H1 (cell line): ENCODE data around the gene SHROOM4. TPM values are rescaled to one million over a fixed set of nuclear protein-coding genes. Genes with fewer than 3 reads are reported as not detected.

Experiments used
- CTCF ChIA-PET: fragments of 300-600 bp; sonication (Branson Sonifier 250); formaldehyde crosslinking; loops from one replicate; lab custom pipeline; 2021; ENCODE audit not compliant: partially characterized antibody; lab: Charles Lee
- POLR2A ChIA-PET: fragments of 300-600 bp; sonication (Branson Sonifier 250); formaldehyde crosslinking; loops from one replicate; lab custom pipeline; 2021; ENCODE audit warnings: inconsistent platforms; ENCODE audit not compliant: partially characterized antibody; lab: Charles Lee
- DNase-seq, 2 experiments: peaks; one replicate each; pipeline versions ENCODE4 v3.0.0 to v3.0.0-alpha.2; 2010 to 2022; ENCODE audit warnings: low spot score in 2 of 2, low read depth in 1 of 2, mixed read lengths in 1 of 2
- FAIRE-seq: peaks from 2 replicates; lab custom pipeline; 2011; peaks lifted over from hg19 to GRCh38; lab: Jason Lieb, UNC
- H2AFZ ChIP-seq: 2 replicates; pipeline ENCODE4 v1.8.1; 2012; ENCODE audit warnings: low read length, inconsistent platforms
- H2AK5ac ChIP-seq: 2 replicates; pipeline ENCODE4 v1.6.1; 2013; ENCODE audit warnings: low read depth, low read length
- H2BK120ac ChIP-seq: replicated peaks from 2 replicates; pipeline ENCODE3; 2013; ENCODE audit warnings: low read depth, low read length, inconsistent platforms
- H2BK12ac ChIP-seq: 2 replicates; pipeline ENCODE4 v1.6.1; 2013; ENCODE audit warnings: low read depth, low read length
- H2BK15ac ChIP-seq: 2 replicates; pipeline ENCODE4 v1.6.1; 2013; ENCODE audit warnings: low read length
- H2BK20ac ChIP-seq: 2 replicates; pipeline ENCODE4 v1.6.1; 2013; ENCODE audit warnings: low read length
- H2BK5ac ChIP-seq: 2 replicates; pipeline ENCODE4 v1.6.1; 2013; ENCODE audit warnings: low read depth, low read length
- H3K14ac ChIP-seq: 2 replicates; pipeline ENCODE4 v1.6.1; 2013; ENCODE audit warnings: inconsistent platforms; ENCODE audit not compliant: insufficient read length
- H3K18ac ChIP-seq: 2 replicates; pipeline ENCODE4 v1.6.1; 2013; ENCODE audit warnings: low read length; ENCODE audit errors: extremely low read depth
- H3K23ac ChIP-seq: 2 replicates; pipeline ENCODE4 v1.6.1; 2013; ENCODE audit warnings: inconsistent platforms; ENCODE audit not compliant: insufficient read length
- H3K23me2 ChIP-seq: 2 replicates; pipeline ENCODE4 v1.6.1; 2013; ENCODE audit warnings: low read depth, low read length
- H3K27ac ChIP-seq: 2 replicates; pipeline ENCODE4 v1.6.1; 2011; ENCODE audit warnings: low read depth, low read length, inconsistent platforms
- H3K27me3 ChIP-seq, 4 experiments: replicated peaks in 1 of 4; 1 replicate in 1 of 4; 2 replicates in 3 of 4; pipeline versions ENCODE4 v1.6.1 to v1.8.1; 2011 to 2013; ENCODE audit warnings: low read length in 3 of 4, mild to moderate bottlenecking in 3 of 4, inconsistent platforms in 2 of 4, mixed read lengths in 2 of 4, moderate library complexity in 1 of 4; ENCODE audit not compliant: control insufficient read depth in 3 of 4, insufficient read depth in 3 of 4; ENCODE audit errors: extremely low read depth in 1 of 4
- H3K36me3 ChIP-seq, 4 experiments: 2 replicates each; pipeline versions ENCODE4 v1.6.1 to v1.8.1; 2011 to 2013; ENCODE audit warnings: mild to moderate bottlenecking in 4 of 4, low read length in 3 of 4, moderate library complexity in 2 of 4, control low read depth in 1 of 4, inconsistent platforms in 1 of 4; ENCODE audit not compliant: insufficient read depth in 4 of 4, control insufficient read depth in 2 of 4
- H3K4ac ChIP-seq: replicated peaks from 2 replicates; pipeline ENCODE3; 2013; ENCODE audit warnings: low read length, low read depth, mixed read lengths, inconsistent platforms; ENCODE audit not compliant: insufficient read length
- H3K4me1 ChIP-seq, 4 experiments: replicated peaks in 1 of 4; 1 replicate in 1 of 4; 2 replicates in 3 of 4; pipeline versions ENCODE4 v1.6.1 to v1.8.1; 2011 to 2013; ENCODE audit warnings: low read length in 3 of 4, inconsistent platforms in 2 of 4, mixed read lengths in 1 of 4; ENCODE audit not compliant: insufficient read depth in 4 of 4, control insufficient read depth in 3 of 4
- H3K4me2 ChIP-seq, 2 experiments: 2 replicates each; pipeline versions ENCODE4 v1.6.1 to v1.8.1; 2011 to 2013; ENCODE audit warnings: low read depth in 2 of 2, low read length in 2 of 2, control low read depth in 1 of 2, inconsistent platforms in 1 of 2, mild to moderate bottlenecking in 1 of 2; ENCODE audit not compliant: insufficient read depth in 1 of 2
- H3K4me3 ChIP-seq, 4 experiments: fragments of 200-600, 300-600 bp in 1 of 4; sonication (generic), shearing (Covaris generic), sonication (Bioruptor Twin) in 1 of 4; 2 replicates each; pipeline versions ENCODE4 v1.5.1 to v1.8.1; 2011 to 2016; ENCODE audit warnings: low read length in 4 of 4, low read depth in 3 of 4, control low read depth in 2 of 4, inconsistent platforms in 2 of 4, mild to moderate bottlenecking in 2 of 4, mixed read lengths in 1 of 4, moderate library complexity in 1 of 4; ENCODE audit not compliant: insufficient read depth in 2 of 4; ENCODE audit errors: extremely low read depth in 1 of 4
- H3K56ac ChIP-seq: replicated peaks from 2 replicates; pipeline ENCODE3; 2013; ENCODE audit warnings: low read depth, mild to moderate bottlenecking, mixed read lengths, low read length, inconsistent platforms; ENCODE audit not compliant: insufficient read length
- H3K79me1 ChIP-seq: 2 replicates; pipeline ENCODE4 v1.6.1; 2013; ENCODE audit warnings: low read depth, low read length, control low read depth
- H3K79me2 ChIP-seq, 2 experiments: 2 replicates each; pipeline versions ENCODE4 v1.6.1 to v1.8.1; 2012 to 2013; ENCODE audit warnings: low read length in 2 of 2, mild to moderate bottlenecking in 2 of 2, inconsistent platforms in 1 of 2; ENCODE audit not compliant: insufficient read depth in 2 of 2, control insufficient read depth in 1 of 2
- H3K9ac ChIP-seq, 4 experiments: replicated peaks in 1 of 4; 1 replicate in 1 of 4; 2 replicates in 3 of 4; pipeline versions ENCODE4 v1.6.1 to v1.8.1; 2011 to 2013; ENCODE audit warnings: low read depth in 3 of 4, low read length in 3 of 4, control low read depth in 2 of 4, mild to moderate bottlenecking in 2 of 4, moderate library complexity in 2 of 4, inconsistent platforms in 1 of 4; ENCODE audit errors: extremely low read depth in 1 of 4
- H3K9me3 ChIP-seq, 2 experiments: 2 replicates each; pipeline versions ENCODE4 v1.6.1 to v1.8.1; 2012 to 2013; ENCODE audit warnings: mild to moderate bottlenecking in 2 of 2, moderate library complexity in 2 of 2, control low read depth in 1 of 2, inconsistent platforms in 1 of 2, low read depth in 1 of 2, low read length in 1 of 2, mixed read lengths in 1 of 2; ENCODE audit not compliant: insufficient read depth in 2 of 2
- H4K20me1 ChIP-seq, 2 experiments: replicated peaks in 1 of 2; 2 replicates each; pipeline versions ENCODE3 to v1.8.1; 2011 to 2013; ENCODE audit warnings: inconsistent platforms in 2 of 2, low read length in 2 of 2, mild to moderate bottlenecking in 1 of 2; ENCODE audit not compliant: insufficient read depth in 2 of 2, control insufficient read depth in 1 of 2
- H4K5ac ChIP-seq: 2 replicates; pipeline ENCODE4 v1.6.1; 2013; ENCODE audit warnings: low read length, low read depth, mixed read lengths, inconsistent platforms; ENCODE audit not compliant: insufficient read length
- H4K8ac ChIP-seq: 2 replicates; pipeline ENCODE4 v1.8.0; 2013; ENCODE audit warnings: mild to moderate bottlenecking, moderate library complexity, low read length, inconsistent platforms; ENCODE audit not compliant: insufficient read depth; ENCODE audit errors: extremely low read depth
- H4K91ac ChIP-seq: replicated peaks from 2 replicates; pipeline ENCODE3; 2013; ENCODE audit warnings: low read length, mixed read lengths, inconsistent platforms; ENCODE audit not compliant: insufficient read length
- ATF2 ChIP-seq: IDR thresholded peaks from 2 replicates; pipeline ENCODE4 v1.6.1; 2012; ENCODE audit warnings: low read length, inconsistent platforms
- BACH1 ChIP-seq: IDR thresholded peaks from 2 replicates; pipeline ENCODE4 v1.6.1; 2012; ENCODE audit warnings: low read length, improper control_type of control experiment
- CEBPB ChIP-seq: IDR thresholded peaks from 2 replicates; pipeline ENCODE4 v1.6.1; 2012; ENCODE audit warnings: low read depth, low read length
- CREB1 ChIP-seq: IDR thresholded peaks from 2 replicates; pipeline ENCODE4 v1.6.1; 2012; ENCODE audit warnings: inconsistent platforms
- CTBP2 ChIP-seq: IDR thresholded peaks from 2 replicates; pipeline ENCODE4 v1.7.0; 2011; ENCODE audit warnings: borderline replicate concordance, mild to moderate bottlenecking, moderate library complexity, mixed read lengths, low read length; ENCODE audit not compliant: insufficient read depth, insufficient read length
- EGR1 ChIP-seq: IDR thresholded peaks from 2 replicates; pipeline ENCODE4 v1.6.1; 2011; ENCODE audit warnings: low read depth, low read length, borderline replicate concordance
- EP300 ChIP-seq, 2 experiments: IDR thresholded peaks; 1 replicate in 1 of 2; 2 replicates in 1 of 2; pipeline ENCODE4 v1.6.1; 2011 to 2012; ENCODE audit warnings: low read depth in 2 of 2, low read length in 2 of 2, mild to moderate bottlenecking in 2 of 2, borderline replicate concordance in 1 of 2, inconsistent platforms in 1 of 2, moderate library complexity in 1 of 2
- NANOG ChIP-seq: IDR thresholded peaks from 2 replicates; pipeline ENCODE4 v1.6.1; 2011; ENCODE audit warnings: low read length, low read depth, mild to moderate bottlenecking, inconsistent platforms; ENCODE audit not compliant: insufficient read depth, poor library complexity, severe bottlenecking
- PHF8 ChIP-seq: fragments of 200-600 bp; sonication (generic); conservative IDR thresholded peaks from 2 replicates; pipeline ENCODE4 v1.7.1; 2012; ENCODE audit warnings: low read depth, mild to moderate bottlenecking, inconsistent platforms, low read length, moderate library complexity
- POLR2AphosphoS5 ChIP-seq: IDR thresholded peaks from 2 replicates; pipeline ENCODE4 v1.6.1; 2011; ENCODE audit warnings: low read depth, low read length
- SIRT6 ChIP-seq: IDR thresholded peaks from one replicate; pipeline ENCODE4 v1.7.1; 2012; ENCODE audit warnings: low read length, inconsistent platforms
- WGBS, 2 experiments: shearing (Covaris generic) in 1 of 2; methylation state at CpG; one replicate each; pipeline versions ENCODE4 v1.1.6 to v1.1.7; 2013 to 2015; ENCODE audit warnings: low lambda C conversion rate in 2 of 2, mixed read lengths in 2 of 2, inconsistent platforms in 1 of 2, low coverage in 1 of 2, missing lambda C conversion rate in 1 of 2; ENCODE audit not compliant: insufficient replicate concordance in 2 of 2, insufficient coverage in 1 of 2, insufficient read length in 1 of 2; ENCODE audit errors: extremely low coverage in 1 of 2, missing lambda C conversion rate in 1 of 2; 5-methylcytosine and 5-hydroxymethylcytosine counted together
- polyA plus RNA-seq, 7 experiments: library from polyadenylated mRNA; depleted of rRNA in 3 of 7; stranded (reverse) in 5 of 7; unstranded in 2 of 7; fragments of >200 nt in 5 of 7; fragments of 200-250 nt in 2 of 7; gene quantifications; 1 replicate in 5 of 7; 2 replicates in 1 of 7; 4 replicates in 1 of 7; pipeline versions ENCODE4 v1.2.1 to v1.2.3, GENCODE V29; 2011 to 2013; ENCODE audit warnings: missing spikeins in 2 of 7, mixed read lengths in 2 of 7
- total RNA-seq: library from RNA; stranded (reverse); fragmentation: NEBNext Ultra II Directional; extraction: Animal tissue kit (Norgen Biotek cat#: 25700); gene quantifications from 2 replicates; pipeline ENCODE4 v1.2.1, GENCODE V29; 2021

The SHROOM4 gene
- total and polyA plus RNA-seq, 2 of the 8 experiments (the other 6 are each of a cell fraction or from before 2014, with no cell fraction given), result 1.6 to 5.6 TPM

GRCh38 chrX:50778272-50778671 is 35.7 kb downstream of the SHROOM4 start:
- Histone ChIP-seq H3K79me1 (no peaks in the 10 kb centered on the region), H4K5ac (no peak overlapping the region)
- TF ChIP-seq CREB1 (no peak), BACH1 (no peak), POLR2AphosphoS5 (no peak), PHF8 (no peak), SIRT6 (no peak), ATF2 (no peak), EGR1 (no peak), EP300 (IDR thresholded peaks at IDR 0.05; ENCODE audit: borderline replicate concordance in 1 of 2, low read depth in 2 of 2, low read length in 2 of 2) (no peak), NANOG (no peak), CEBPB (no peak), CTBP2 (no peak)
- TF ChIP-seq, all 59 proteins: peak for 0
- H4K20me1 ChIP-seq, result peaks cover 0 to 1% of the 10 kb centered on the region in 2 experiments
- H3K18ac ChIP-seq, result no peak overlapping the region
- no peaks in the 10 kb centered on the region for H3K27me3 ChIP-seq
- POLR2A ChIA-PET, result no interaction called here
- CTCF ChIA-PET, result interaction anchor here (1.4 to 1.8 kb wide), 2 partner anchors 14 to 31 kb away, joined by 4 to 5 read pairs; no protein-coding TSS in a partner anchor
- H3K4me2 ChIP-seq, result no peak overlapping the region
- H4K91ac ChIP-seq, result no peak overlapping the region
- H2BK20ac ChIP-seq, result no peak overlapping the region
- no peak for DNase-seq
- WGBS, 2 experiments, result 84% methylated on average over 2 of the region's 2 CpGs; no CpG with 5 or more reads in 1 of the 2 experiments
- no peak overlapping the region for H4K8ac ChIP-seq
- no peak overlapping the region for H2BK12ac ChIP-seq
- H3K56ac ChIP-seq, result no peak overlapping the region
- no peaks in the 10 kb centered on the region for H3K9me3 ChIP-seq
- H3K23ac ChIP-seq, result no peak overlapping the region
- H3K4me1 ChIP-seq, result peaks cover 0 to 3% (median 0%) of the 10 kb centered on the region in 4 experiments; a peak in 1 of 7 replicates
- no peak overlapping the region for H2BK15ac ChIP-seq
- H3K14ac ChIP-seq, result no peak overlapping the region
- no peak for FAIRE-seq
- no peak overlapping the region for H3K4ac ChIP-seq
- H3K36me3 ChIP-seq, result no peaks in the 10 kb centered on the region
- no peak overlapping the region for H3K4me3 ChIP-seq
- H2BK5ac ChIP-seq, result no peak overlapping the region
- no peak overlapping the region for H3K27ac ChIP-seq
- no peak overlapping the region for H3K9ac ChIP-seq
- no peak overlapping the region for H2AFZ ChIP-seq
- H2BK120ac ChIP-seq, result no peak overlapping the region
- H2AK5ac ChIP-seq, result no peak overlapping the region
- no peaks in the 10 kb centered on the region for H3K23me2 ChIP-seq
- no peaks in the 10 kb centered on the region for H3K79me2 ChIP-seq
